HG03103 (cell line): ENCODE results near the gene PSMA7.

ENCODE experiments used
- ATAC-seq: cut with Tn5 transposase; IDR thresholded peaks from one replicate; pipeline ENCODE4 v1.9.1; 2021; ENCODE audit warnings: low read depth; ENCODE audit not compliant: unreplicated experiment

Gene PSMA7

GRCh38 chr20:62101078-62101477 lies 42.1 kb downstream of the PSMA7 start:
- no peak for ATAC-seq

DNA sequence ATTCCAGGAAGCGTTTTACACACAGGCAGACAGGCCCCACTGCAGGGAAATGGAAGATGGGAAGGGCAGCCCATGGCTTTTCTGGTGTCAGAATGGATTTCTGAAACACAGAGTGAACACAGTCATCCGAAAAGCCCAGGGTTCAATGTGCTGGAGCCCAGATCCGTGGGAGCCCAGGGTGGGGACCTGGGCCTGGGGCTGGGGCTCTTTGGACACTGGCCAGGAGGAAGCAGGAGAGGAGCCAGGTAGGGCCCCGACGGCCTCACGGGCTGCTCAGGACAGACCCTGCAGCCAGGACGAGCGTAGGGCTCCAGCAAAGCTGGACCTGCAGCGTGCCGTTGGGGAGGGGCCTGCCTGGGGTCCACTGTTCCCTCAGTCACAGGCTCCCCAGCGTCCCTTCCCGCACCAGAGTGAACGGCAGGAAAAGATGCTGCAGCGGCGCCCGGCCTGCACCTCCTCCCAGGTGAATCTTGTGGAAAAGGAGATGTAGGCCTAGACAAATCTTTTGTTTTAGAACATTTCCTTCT lies 45.2 kb downstream of the PSMA7 start:
- ATAC-seq, result no peak

- ATAC-seq, result no peak
Measured at GRCh38 chr20:62096421-62097380, 46.5 kb downstream of the PSMA7 start.

GRCh38 chr20:62089393-62089792 lies 53.8 kb downstream of the PSMA7 start:
- no peak for ATAC-seq

- ATAC-seq, result no peak
Measured at GRCh38 chr20:62088258-62089127, 54.7 kb downstream of the PSMA7 start.

DNA sequence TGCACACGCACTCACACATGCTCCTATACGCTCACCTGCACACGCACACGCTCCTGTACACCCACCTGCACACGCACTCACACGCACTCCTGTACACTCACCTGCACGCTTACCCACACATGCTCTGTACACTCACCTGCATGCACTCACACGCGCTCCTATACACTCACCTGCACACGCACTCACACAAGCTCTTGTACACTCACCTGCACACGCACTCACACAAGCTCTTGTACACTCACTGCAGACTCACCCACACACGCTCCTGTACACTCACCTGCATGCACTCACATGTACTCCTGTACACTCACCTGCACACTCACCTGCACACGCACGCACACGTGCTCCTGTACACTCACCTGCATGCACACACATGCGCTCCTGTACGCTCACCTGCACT lies 55.6 kb downstream of the PSMA7 start:
- ATAC-seq, result no peak

- no peak for ATAC-seq
Measured at GRCh38 chr20:62087227-62087626, 56.0 kb downstream of the PSMA7 start.
